ENCODE data around the gene FAM107A. TPM values are rescaled to one million over a fixed set of nuclear protein-coding genes. Genes with fewer than 3 reads are reported as not detected.

The FAM107A gene
- polyA plus RNA-seq, 4 donors = 3.9 to 6.2 (median 4.7) TPM

DNA sequence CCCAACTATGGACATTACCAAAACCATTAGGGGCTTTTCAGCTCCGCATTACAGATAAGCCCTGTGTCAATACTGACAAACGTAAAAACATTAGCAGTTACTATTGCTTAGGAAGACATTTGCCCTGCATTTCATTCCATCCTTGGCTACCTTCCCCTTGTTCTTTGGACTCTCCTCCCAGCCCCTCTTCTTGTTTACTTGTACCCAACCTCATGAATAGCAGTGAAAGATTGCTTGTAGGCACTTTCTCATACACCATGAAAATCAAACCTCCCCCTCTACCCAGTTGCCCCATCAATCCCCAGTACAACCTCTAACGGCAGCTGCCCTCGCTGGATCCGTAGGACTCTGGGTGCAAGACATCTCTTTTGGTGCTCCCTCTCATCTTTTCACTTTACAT is 16.9 kb upstream of the FAM107A start:
- no peak for DNase-seq (ENCODE audit: low read depth in 4 of 4, low spot score in 3 of 4)

DNA sequence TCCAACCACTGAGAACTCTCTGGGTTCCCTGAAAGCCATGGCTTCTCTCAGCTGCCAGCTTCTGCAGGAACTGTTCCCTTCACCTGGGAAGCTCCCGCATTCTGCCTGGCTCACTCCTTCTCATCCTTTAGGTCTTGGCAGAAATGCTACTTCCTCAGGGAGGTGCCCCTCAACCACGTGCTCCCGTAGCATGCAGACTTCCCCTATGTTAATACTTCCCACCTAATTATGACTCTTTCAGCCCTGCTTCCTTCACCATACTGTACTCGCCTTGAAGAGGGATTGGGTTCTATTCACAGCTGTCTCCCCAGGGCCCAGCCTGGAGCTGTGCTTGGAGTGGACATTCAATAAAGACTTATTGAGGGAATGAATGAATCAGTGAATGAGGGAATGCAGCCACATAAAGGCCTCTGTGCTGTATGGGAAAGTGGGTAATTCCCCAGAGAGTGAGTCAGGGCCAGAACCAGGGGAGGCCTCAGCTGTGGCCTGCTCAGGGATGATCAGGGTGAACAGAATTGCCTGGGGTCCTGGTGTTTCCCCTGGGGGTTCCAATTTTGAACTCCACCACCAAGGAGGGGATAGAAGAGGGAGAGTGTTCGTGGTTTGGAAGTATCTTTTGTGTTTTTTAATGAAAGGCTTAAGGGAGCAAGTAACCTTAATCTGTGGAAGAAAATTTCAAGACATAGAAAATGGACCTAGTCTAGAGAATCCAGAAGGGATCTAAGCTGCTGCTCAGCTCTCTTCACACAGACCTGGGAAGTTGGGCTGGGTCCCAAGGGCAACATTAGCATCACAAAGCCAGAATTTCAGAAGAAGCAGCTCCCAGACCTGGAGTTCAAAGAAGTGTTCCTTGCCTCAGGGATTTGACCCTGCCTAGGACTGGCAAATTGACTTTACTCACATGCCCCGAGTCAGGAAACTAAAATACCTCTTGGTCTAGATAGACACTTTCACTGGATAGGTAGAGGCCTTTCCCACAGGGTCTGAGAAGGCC is 14.6 kb upstream of the FAM107A start:
- no peak for DNase-seq (ENCODE audit: low read depth in 4 of 4, low spot score in 3 of 4)

DNA sequence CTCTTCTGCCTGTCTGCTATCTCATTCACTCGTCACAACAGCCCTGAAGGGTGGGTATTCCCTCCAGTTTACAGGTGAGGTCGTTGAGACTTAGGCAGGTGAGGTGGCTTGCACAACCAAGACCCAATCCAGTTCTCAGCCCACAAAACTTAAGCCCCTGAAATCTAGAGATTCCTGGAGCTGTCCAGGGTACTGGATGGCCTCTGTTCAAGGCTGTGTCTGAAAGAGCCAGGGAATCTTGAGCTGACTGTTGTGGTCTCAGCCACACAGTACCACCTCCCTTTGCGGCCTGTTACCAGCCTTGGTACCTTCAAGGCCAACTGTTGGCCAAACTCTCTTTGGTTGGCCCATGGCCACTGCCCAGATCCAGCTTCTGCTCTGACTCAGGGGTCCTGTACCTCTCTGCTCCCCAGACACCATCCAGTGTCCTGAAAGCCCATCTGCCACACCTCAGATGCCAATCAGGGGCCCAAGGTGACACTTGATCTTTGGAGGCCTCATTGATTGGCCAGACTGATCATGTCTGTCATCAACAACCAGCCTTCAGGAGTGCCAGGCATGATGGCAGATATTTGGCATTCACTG is 10.9 kb upstream of the FAM107A start:
- DNase-seq (ENCODE audit: low read depth in 4 of 4, low spot score in 3 of 4) = peak in 1 of 4 donors; percentile 62

- DNase-seq (ENCODE audit: low read depth in 4 of 4, low spot score in 3 of 4) = no peak
These were observed 9.6 kb upstream of the FAM107A start for GRCh38 chr3:58586776-58587192.

DNA sequence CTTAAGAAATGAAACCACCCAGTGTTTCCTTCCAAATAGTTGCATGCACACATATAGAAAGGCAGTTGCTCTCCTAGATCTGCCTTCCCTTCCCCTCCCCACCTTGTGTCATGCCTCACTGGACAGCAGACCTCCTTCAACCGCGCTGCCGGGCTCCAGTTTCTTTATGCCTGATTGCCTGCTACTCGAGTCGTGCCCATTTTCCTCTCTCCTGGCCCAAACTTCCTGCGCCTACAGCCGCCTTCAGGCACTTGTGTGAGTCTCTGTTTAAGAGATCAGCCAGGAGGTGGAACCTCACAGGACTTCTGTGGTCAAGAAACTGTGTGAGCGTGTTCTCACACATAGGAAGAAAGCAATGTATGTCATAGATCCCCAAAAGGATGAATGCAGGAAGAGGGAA is 8.8 kb upstream of the FAM107A start:
- DNase-seq (ENCODE audit: low read depth in 4 of 4, low spot score in 3 of 4) = peak in 1 of 4 donors; percentile 50

- peak in 1 of 4 donors; percentile 65 for DNase-seq (ENCODE audit: low read depth in 4 of 4, low spot score in 3 of 4)
These were observed 8.0 kb upstream of the FAM107A start for GRCh38 chr3:58585005-58585786.

DNA sequence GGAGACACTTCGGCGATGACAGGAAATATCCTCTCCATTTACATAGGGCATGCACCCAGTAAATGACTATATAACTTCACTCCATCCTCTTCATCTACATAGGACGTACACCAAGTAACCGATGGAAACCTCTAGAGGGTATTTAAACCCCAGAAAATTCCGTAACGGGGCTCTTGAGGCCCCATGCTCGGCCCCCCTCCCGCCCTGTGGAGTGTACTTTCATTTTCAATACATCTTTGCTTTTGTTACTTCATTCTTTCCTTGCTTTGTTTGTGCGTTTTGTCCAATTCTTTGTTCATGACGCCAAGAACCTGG is 7.5 kb upstream of the FAM107A start:
- no peak for DNase-seq (ENCODE audit: low read depth in 4 of 4, low spot score in 3 of 4)

GRCh38 chr3:58581328-58582091 is 4.3 kb upstream of the FAM107A start:
- DNase-seq (ENCODE audit: low read depth in 4 of 4, low spot score in 3 of 4) = peak in 1 of 4 donors; percentile 46

- no peak for DNase-seq (ENCODE audit: low read depth in 4 of 4, low spot score in 3 of 4)
These were observed 3.7 kb upstream of the FAM107A start for GRCh38 chr3:58580826-58581327.

GRCh38 chr3:58578873-58579272 is 1.7 kb upstream of the FAM107A start:
- no peak for DNase-seq (ENCODE audit: low read depth in 4 of 4, low spot score in 3 of 4)

GRCh38 chr3:58576716-58577115 is 475 bp downstream of the FAM107A start:
- DNase-seq (ENCODE audit: low read depth in 4 of 4, low spot score in 3 of 4) = no peak

- no peak for DNase-seq (ENCODE audit: low read depth in 4 of 4, low spot score in 3 of 4)
These were observed 1.1 kb downstream of the FAM107A start for GRCh38 chr3:58575971-58576652.

GRCh38 chr3:58574682-58575081 is 2.5 kb downstream of the FAM107A start:
- no peak for DNase-seq (ENCODE audit: low read depth in 4 of 4, low spot score in 3 of 4)

DNA sequence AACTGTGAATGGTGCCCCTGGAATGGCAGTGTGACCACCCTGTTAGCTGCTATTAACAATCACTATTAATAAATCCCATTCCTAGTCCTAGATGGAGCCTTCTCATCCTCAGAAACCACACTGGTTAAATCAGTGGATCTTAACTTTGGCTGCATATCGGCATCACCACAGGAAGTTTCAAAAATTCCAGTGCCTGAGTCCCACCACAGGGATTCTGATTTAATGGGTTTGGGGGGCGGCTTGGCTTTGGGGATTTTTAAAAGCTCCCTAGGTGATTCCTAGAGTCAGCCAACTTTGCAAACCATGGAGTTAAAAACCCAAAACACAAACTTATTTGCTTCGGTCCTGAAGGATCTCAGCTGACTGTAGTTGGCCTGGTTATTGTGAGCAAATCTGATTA is 3.1 kb downstream of the FAM107A start:
- DNase-seq (ENCODE audit: low read depth in 4 of 4, low spot score in 3 of 4) = no peak

GRCh38 chr3:58573640-58574039 is 3.6 kb downstream of the FAM107A start:
- no peak for DNase-seq (ENCODE audit: low read depth in 4 of 4, low spot score in 3 of 4)

DNA sequence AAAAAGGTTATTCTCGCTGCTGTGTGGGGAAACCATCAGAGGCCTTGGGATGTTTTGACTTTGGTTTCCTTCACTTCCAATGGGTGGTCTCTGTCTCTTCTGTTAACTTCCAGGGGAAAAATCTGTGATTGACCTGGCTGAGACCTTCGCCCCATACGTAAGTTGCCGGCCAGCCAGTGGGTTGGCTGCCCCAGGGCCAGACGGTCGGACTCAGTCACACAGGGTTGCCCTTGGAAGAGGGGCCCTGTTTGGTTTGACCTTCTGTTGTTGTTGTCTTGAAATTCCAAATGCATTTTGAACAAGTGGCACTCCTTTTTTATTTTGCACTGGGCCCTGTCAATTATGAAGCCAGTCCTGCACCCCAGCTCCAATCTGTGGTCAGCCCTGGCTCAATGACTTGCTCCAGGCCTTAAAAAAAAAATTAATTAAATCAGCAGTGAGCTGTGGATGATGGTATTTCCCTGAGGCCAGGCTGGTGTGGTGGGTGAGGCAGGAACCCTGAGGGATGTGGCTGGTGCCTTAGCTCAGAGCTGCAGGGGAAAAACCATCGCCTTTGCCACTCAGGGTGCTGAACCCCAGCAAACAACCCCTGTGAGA is 4.5 kb downstream of the FAM107A start:
- DNase-seq (ENCODE audit: low read depth in 4 of 4, low spot score in 3 of 4) = no peak

GRCh38 chr3:58572013-58572633 is 5.1 kb downstream of the FAM107A start:
- DNase-seq (ENCODE audit: low read depth in 4 of 4, low spot score in 3 of 4) = no peak

GRCh38 chr3:58570851-58571250 is 6.3 kb downstream of the FAM107A start:
- DNase-seq (ENCODE audit: low read depth in 4 of 4, low spot score in 3 of 4) = no peak
